Activated T-cell treated with anti-CD3 and anti-CD28 coated beads for 24 hours (primary cell): ENCODE data around the gene TRMT2A.

Experiments used
- DNase-seq: peaks from one replicate; pipeline ENCODE4 v3.0.0-alpha.2; 2020; ENCODE audit warnings: low read depth

TRMT2A gene

GRCh38 chr22:20132686-20133246, 15.7 kb upstream of the TRMT2A start:
- DNase-seq, result no peak

GRCh38 chr22:20131859-20132685, 15.0 kb upstream of the TRMT2A start:
- no peak for DNase-seq

GRCh38 chr22:20131597-20131858, 14.5 kb upstream of the TRMT2A start, which contains the start of gene ZDHHC8:
Gene ZDHHC8, plus strand, starts transcription at chr22:20131804. Its CDS starts 144 bp downstream, at chr22:20131948.
- DNase-seq, result peak; percentile 30

- peak; percentile 81 for DNase-seq
Observed at GRCh38 chr22:20130731-20131596, 13.9 kb upstream of the TRMT2A start.

GRCh38 chr22:20130319-20130718, 13.3 kb upstream of the TRMT2A start:
- DNase-seq, result no peak

- no peak for DNase-seq
Observed at GRCh38 chr22:20129747-20130014, 12.7 kb upstream of the TRMT2A start.

- peak; percentile 46 for DNase-seq
Observed at GRCh38 chr22:20128902-20129746, 12.1 kb upstream of the TRMT2A start.

GRCh38 chr22:20128619-20128901, 11.5 kb upstream of the TRMT2A start:
- no peak for DNase-seq

- DNase-seq, result no peak
Observed at GRCh38 chr22:20127869-20128618, 11.0 kb upstream of the TRMT2A start.

- DNase-seq, result no peak
Observed at GRCh38 chr22:20127318-20127868, 10.4 kb upstream of the TRMT2A start.

- DNase-seq, result no peak
Observed at GRCh38 chr22:20126284-20127029, 9.4 kb upstream of the TRMT2A start.

GRCh38 chr22:20125201-20126174, 8.5 kb upstream of the TRMT2A start:
- no peak for DNase-seq

GRCh38 chr22:20124083-20124787, 7.2 kb upstream of the TRMT2A start:
- no peak for DNase-seq

GRCh38 chr22:20123366-20124082, 6.5 kb upstream of the TRMT2A start:
- no peak for DNase-seq

GRCh38 chr22:20121856-20122415, 4.9 kb upstream of the TRMT2A start:
- DNase-seq, result no peak

GRCh38 chr22:20118300-20119020, 1.4 kb upstream of the TRMT2A start:
- DNase-seq, result no peak

GRCh38 chr22:20117633-20118299, 740 bp upstream of the TRMT2A start:
- DNase-seq, result peak; percentile 74
